Body of pancreas (tissue), 4 donors: ENCODE results near the gene PTPRM.

Source experiments
- POLR2A ChIP-seq, 3 donors: fragments of 450-650 bp; IDR thresholded peaks; one replicate each; pipeline ENCODE4 v1.6.1; 2016; ENCODE audit warnings: antibody characterized with exemption in 3 of 3, mild to moderate bottlenecking in 2 of 3
- TF ChIP-seq, protein P1 (sequence below), 7 experiments: fragments of 450-650 bp in 4 of 7; fragments of 200-600 bp in 3 of 7; sonication (generic) in 3 of 7; IDR thresholded peaks; one replicate each; pipeline ENCODE4 v1.5.1; 2016 to 2019; ENCODE audit warnings: antibody characterized with exemption in 7 of 7

- TF ChIP-seq, protein P1, sequence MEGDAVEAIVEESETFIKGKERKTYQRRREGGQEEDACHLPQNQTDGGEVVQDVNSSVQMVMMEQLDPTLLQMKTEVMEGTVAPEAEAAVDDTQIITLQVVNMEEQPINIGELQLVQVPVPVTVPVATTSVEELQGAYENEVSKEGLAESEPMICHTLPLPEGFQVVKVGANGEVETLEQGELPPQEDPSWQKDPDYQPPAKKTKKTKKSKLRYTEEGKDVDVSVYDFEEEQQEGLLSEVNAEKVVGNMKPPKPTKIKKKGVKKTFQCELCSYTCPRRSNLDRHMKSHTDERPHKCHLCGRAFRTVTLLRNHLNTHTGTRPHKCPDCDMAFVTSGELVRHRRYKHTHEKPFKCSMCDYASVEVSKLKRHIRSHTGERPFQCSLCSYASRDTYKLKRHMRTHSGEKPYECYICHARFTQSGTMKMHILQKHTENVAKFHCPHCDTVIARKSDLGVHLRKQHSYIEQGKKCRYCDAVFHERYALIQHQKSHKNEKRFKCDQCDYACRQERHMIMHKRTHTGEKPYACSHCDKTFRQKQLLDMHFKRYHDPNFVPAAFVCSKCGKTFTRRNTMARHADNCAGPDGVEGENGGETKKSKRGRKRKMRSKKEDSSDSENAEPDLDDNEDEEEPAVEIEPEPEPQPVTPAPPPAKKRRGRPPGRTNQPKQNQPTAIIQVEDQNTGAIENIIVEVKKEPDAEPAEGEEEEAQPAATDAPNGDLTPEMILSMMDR (IDR thresholded peaks at IDR 0.05): no peak
- TF ChIP-seq POLR2A (IDR thresholded peaks at IDR 0.05): no peak
Measured at GRCh38 chr18:7980656-7981055, 413.5 kb downstream of the PTPRM start.
